Keratinocyte (primary cell): ENCODE results near the gene ARNT2. TPM values are rescaled to one million over a fixed set of nuclear protein-coding genes. Genes with fewer than 3 reads are reported as not detected.

Experiments
- DNase-seq: peaks from one replicate; pipeline ENCODE4 v3.0.0-alpha.2; 2011; ENCODE audit warnings: low read depth, missing footprints, low spot score
- FAIRE-seq: peaks from 2 replicates; lab custom pipeline; 2011; peaks lifted over from hg19 to GRCh38; lab: Jason Lieb, UNC
- H2AFZ ChIP-seq: 2 replicates; pipeline ENCODE4 v1.6.0; 2012; ENCODE audit warnings: low read length, control low read depth, inconsistent platforms; ENCODE audit not compliant: control insufficient read depth
- H3K27ac ChIP-seq: 2 replicates; pipeline ENCODE4 v1.5.1; 2011; ENCODE audit warnings: low read length; ENCODE audit not compliant: control insufficient read depth, insufficient read depth
- H3K27me3 ChIP-seq: 3 replicates; pipeline ENCODE4 v1.6.0; 2011; ENCODE audit warnings: low read length; ENCODE audit not compliant: control insufficient read depth, insufficient read depth; ENCODE audit errors: extremely low read depth
- H3K36me3 ChIP-seq, 2 experiments: 2 replicates in 1 of 2; 3 replicates in 1 of 2; pipeline ENCODE4 v1.5.1; 2011; ENCODE audit warnings: low read length in 2 of 2, mild to moderate bottlenecking in 1 of 2; ENCODE audit not compliant: control insufficient read depth in 2 of 2, insufficient read depth in 2 of 2; ENCODE audit errors: extremely low read depth in 1 of 2
- H3K4me1 ChIP-seq: 3 replicates; pipeline ENCODE4 v1.5.1; 2011; ENCODE audit warnings: low read length; ENCODE audit not compliant: control insufficient read depth, insufficient read depth; ENCODE audit errors: extremely low read depth
- H3K4me2 ChIP-seq: 3 replicates; pipeline ENCODE4 v1.6.0; 2011; ENCODE audit warnings: low read depth, low read length; ENCODE audit not compliant: control insufficient read depth, insufficient read depth; ENCODE audit errors: extremely low read depth
- H3K4me3 ChIP-seq, 3 experiments: fragments of 200-600 bp in 1 of 3; sonication (generic) in 1 of 3; 2 replicates in 2 of 3; 3 replicates in 1 of 3; pipeline ENCODE4 v1.5.1; 2011 to 2016; ENCODE audit warnings: low read length in 3 of 3, mild to moderate bottlenecking in 3 of 3, control low read depth in 2 of 3, inconsistent platforms in 1 of 3, low read depth in 1 of 3, mixed read lengths in 1 of 3, mixed run types in 1 of 3, moderate library complexity in 1 of 3; ENCODE audit not compliant: control insufficient read depth in 2 of 3, insufficient read depth in 2 of 3; ENCODE audit errors: extremely low read depth in 1 of 3
- H3K79me2 ChIP-seq: 2 replicates; pipeline ENCODE4 v1.6.0; 2012; ENCODE audit warnings: low read length; ENCODE audit not compliant: control insufficient read depth, insufficient read depth
- H3K9ac ChIP-seq: 3 replicates; pipeline ENCODE4 v1.6.0; 2011; ENCODE audit warnings: low read length; ENCODE audit not compliant: control insufficient read depth, insufficient read depth; ENCODE audit errors: extremely low read depth
- H3K9me1 ChIP-seq: 3 replicates; pipeline ENCODE4 v1.6.0; 2011; ENCODE audit warnings: low read length; ENCODE audit not compliant: control insufficient read depth, insufficient read depth; ENCODE audit errors: extremely low read depth
- H3K9me3 ChIP-seq: 2 replicates; pipeline ENCODE4 v1.5.1; 2012; ENCODE audit warnings: low read depth, low read length; ENCODE audit not compliant: control insufficient read depth
- H4K20me1 ChIP-seq: 3 replicates; pipeline ENCODE4 v1.6.0; 2011; ENCODE audit warnings: low read length; ENCODE audit not compliant: control insufficient read depth, insufficient read depth; ENCODE audit errors: extremely low read depth
- EZH2 ChIP-seq: IDR thresholded peaks from one replicate; pipeline ENCODE4 v1.6.1; 2012; ENCODE audit warnings: inconsistent platforms, mild to moderate bottlenecking, low read length, moderate library complexity
- dilution Hi-C: fragments of 300-500 bp; cut with MboI; formaldehyde crosslinking; loops from one replicate; pipeline ENCODE4 v1.7.0; 2020; ENCODE audit warnings: low sequenced_read_pairs; ENCODE audit not compliant: extremely low pct_ligation_motif_present
- polyA plus RNA-seq, 5 experiments: library from polyadenylated mRNA; depleted of rRNA in 3 of 5; stranded (reverse) in 3 of 5; stranded (forward) in 1 of 5; unstranded in 1 of 5; fragments of >200 nt; gene quantifications; 1 replicate in 1 of 5; 2 replicates in 3 of 5; 3 replicates in 1 of 5; pipeline versions ENCODE4 v1.2.1 to v1.2.3, GENCODE V29; 2011 to 2012; ENCODE audit warnings: missing spikeins in 2 of 5, low read depth in 1 of 5, low replicate concordance in 1 of 5
- TF ChIP-seq, protein P1 (sequence below), 3 experiments: IDR thresholded peaks in 1 of 3; conservative IDR thresholded peaks in 1 of 3; optimal IDR thresholded peaks in 1 of 3; 2 replicates in 2 of 3; 3 replicates in 1 of 3; pipeline versions ENCODE3 to v1.5.1; 2011; ENCODE audit warnings: low read length in 3 of 3, mild to moderate bottlenecking in 3 of 3, moderate library complexity in 2 of 3, control low read depth in 1 of 3, inconsistent platforms in 1 of 3; ENCODE audit not compliant: insufficient read depth in 2 of 3; ENCODE audit errors: extremely low read depth in 1 of 3

The ARNT2 gene
- polyA plus RNA-seq, 1 donor (not counting 4 experiments of a cell fraction or from before 2014, with no cell fraction given): 0.16 TPM

DNA sequence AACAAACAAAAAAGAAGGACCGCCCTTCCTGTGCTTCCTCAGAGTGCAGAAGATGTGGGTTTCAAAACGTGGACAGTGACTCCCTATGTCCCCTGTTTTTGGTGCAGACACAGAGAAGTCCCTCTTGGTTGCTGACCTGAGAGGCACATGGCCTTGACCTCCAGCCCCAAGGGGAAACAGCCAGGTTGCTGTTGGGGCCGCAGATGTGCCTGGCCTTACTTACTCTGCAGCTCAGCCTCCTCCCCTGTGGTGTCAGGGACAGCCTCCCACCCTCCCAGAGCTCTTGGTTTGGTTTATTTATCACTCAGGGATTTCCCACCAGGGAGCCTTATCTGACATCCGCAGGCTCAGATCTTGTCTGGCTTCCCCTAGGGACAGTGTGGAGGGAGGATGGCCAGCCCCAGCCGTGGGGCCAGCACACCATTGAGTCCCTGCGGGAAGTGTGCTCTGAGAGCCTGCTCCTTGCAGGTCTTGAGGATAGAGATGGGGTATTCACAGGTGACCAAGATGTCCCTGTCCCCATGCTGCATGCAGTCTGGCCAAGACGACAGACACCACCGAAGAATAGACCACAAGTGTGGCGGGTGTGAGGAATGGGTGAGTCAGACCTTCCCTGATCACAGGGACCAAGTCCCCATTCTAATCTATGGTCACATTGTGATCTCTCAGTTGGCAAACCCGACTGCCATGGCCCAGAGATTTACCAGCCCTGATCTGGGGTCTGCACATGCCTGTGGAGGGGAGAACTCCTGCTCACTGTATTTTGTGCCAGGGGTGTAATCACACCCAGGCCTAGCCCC lies 156.6 kb downstream of the ARNT2 start:
- FAIRE-seq: no peak

DNA sequence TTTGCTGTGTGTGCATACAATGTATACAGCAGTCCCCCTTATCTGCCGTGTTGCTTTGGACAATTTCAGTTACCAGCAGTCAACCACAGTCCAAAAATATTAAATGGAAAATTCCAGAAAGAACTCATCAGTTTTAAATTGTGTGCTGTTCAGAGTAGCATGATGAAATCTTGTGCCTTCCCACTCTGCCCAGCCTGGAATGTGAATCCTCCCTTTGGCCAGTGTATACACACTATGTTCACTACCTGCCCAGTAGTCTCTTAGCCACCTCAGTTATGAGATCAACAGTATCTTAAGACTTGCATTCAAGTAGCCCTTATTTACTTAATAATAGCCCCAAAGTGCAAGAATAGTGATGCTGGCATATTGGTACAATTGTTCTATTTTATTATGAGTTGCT lies 157.3 kb downstream of the ARNT2 start:
- no peak for TF ChIP-seq EZH2
- TF ChIP-seq, protein P1, sequence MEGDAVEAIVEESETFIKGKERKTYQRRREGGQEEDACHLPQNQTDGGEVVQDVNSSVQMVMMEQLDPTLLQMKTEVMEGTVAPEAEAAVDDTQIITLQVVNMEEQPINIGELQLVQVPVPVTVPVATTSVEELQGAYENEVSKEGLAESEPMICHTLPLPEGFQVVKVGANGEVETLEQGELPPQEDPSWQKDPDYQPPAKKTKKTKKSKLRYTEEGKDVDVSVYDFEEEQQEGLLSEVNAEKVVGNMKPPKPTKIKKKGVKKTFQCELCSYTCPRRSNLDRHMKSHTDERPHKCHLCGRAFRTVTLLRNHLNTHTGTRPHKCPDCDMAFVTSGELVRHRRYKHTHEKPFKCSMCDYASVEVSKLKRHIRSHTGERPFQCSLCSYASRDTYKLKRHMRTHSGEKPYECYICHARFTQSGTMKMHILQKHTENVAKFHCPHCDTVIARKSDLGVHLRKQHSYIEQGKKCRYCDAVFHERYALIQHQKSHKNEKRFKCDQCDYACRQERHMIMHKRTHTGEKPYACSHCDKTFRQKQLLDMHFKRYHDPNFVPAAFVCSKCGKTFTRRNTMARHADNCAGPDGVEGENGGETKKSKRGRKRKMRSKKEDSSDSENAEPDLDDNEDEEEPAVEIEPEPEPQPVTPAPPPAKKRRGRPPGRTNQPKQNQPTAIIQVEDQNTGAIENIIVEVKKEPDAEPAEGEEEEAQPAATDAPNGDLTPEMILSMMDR (optimal IDR thresholded peaks at IDR 0.05 in 1 of 3, IDR thresholded peaks at IDR 0.05 in 1 of 3, conservative IDR thresholded peaks at IDR 0.05 in 1 of 3; ENCODE audit: extremely low read depth in 1 of 3, insufficient read depth in 2 of 3, low read length in 3 of 3): no peak
- no peak overlapping the region for H3K4me3 ChIP-seq
- dilution Hi-C loops: no loop called here
- no peaks in the 10 kb centered on the region for H3K36me3 ChIP-seq
- no peak overlapping the region for H3K27ac ChIP-seq
- no peaks in the 10 kb centered on the region for H3K9me1 ChIP-seq
- no peaks in the 10 kb centered on the region for H3K79me2 ChIP-seq
- H3K9ac ChIP-seq: no peak overlapping the region
- FAIRE-seq (no peak), DNase-seq (no peak)
- no peaks in the 10 kb centered on the region for H3K27me3 ChIP-seq
- H3K4me2 ChIP-seq: no peak overlapping the region
- no peaks in the 10 kb centered on the region for H3K9me3 ChIP-seq
- peaks cover 5% of the 10 kb centered on the region for H3K4me1 ChIP-seq
- no peak overlapping the region for H2AFZ ChIP-seq
- no peaks in the 10 kb centered on the region for H4K20me1 ChIP-seq

More for the DNA sequence above, 156.6 kb downstream of the ARNT2 start:
- DNase-seq: no peak
- H3K9ac ChIP-seq: no peak overlapping the region
- H3K9me1 ChIP-seq: no peaks in the 10 kb centered on the region
- no peak for TF ChIP-seq EZH2
- TF ChIP-seq, protein P1 (optimal IDR thresholded peaks at IDR 0.05 in 1 of 3, IDR thresholded peaks at IDR 0.05 in 1 of 3, conservative IDR thresholded peaks at IDR 0.05 in 1 of 3; ENCODE audit: extremely low read depth in 1 of 3, insufficient read depth in 2 of 3, low read length in 3 of 3): no peak
- peaks cover 5% of the 10 kb centered on the region for H3K4me1 ChIP-seq
- no peak overlapping the region for H2AFZ ChIP-seq
- no peaks in the 10 kb centered on the region for H3K9me3 ChIP-seq
- no peaks in the 10 kb centered on the region for H3K79me2 ChIP-seq
- H3K27me3 ChIP-seq: no peaks in the 10 kb centered on the region
- no peak overlapping the region for H3K27ac ChIP-seq
- H3K4me2 ChIP-seq: no peak overlapping the region
- dilution Hi-C loops: no loop called here
- no peak overlapping the region for H3K4me3 ChIP-seq
- H4K20me1 ChIP-seq: no peaks in the 10 kb centered on the region
- H3K36me3 ChIP-seq: no peaks in the 10 kb centered on the region
